ENCODE measurements around the gene IZUMO1. TPM values are rescaled to one million over a fixed set of nuclear protein-coding genes. Genes with fewer than 3 reads are reported as not detected.

Gene IZUMO1
- total RNA-seq, 4 donors from 2014 or later: under 0.01 to 2.3 TPM; not detected in 2

- H3K36me3 ChIP-seq: no peaks in the 10 kb centered on the region
- H3K9me3 ChIP-seq: no peaks in the 10 kb centered on the region
- H3K27ac ChIP-seq: no peak overlapping the region
- DNase-seq: no peak
- no peaks in the 10 kb centered on the region for H3K4me1 ChIP-seq
- no peak overlapping the region for H3K4me3 ChIP-seq
- TF ChIP-seq, protein P1, sequence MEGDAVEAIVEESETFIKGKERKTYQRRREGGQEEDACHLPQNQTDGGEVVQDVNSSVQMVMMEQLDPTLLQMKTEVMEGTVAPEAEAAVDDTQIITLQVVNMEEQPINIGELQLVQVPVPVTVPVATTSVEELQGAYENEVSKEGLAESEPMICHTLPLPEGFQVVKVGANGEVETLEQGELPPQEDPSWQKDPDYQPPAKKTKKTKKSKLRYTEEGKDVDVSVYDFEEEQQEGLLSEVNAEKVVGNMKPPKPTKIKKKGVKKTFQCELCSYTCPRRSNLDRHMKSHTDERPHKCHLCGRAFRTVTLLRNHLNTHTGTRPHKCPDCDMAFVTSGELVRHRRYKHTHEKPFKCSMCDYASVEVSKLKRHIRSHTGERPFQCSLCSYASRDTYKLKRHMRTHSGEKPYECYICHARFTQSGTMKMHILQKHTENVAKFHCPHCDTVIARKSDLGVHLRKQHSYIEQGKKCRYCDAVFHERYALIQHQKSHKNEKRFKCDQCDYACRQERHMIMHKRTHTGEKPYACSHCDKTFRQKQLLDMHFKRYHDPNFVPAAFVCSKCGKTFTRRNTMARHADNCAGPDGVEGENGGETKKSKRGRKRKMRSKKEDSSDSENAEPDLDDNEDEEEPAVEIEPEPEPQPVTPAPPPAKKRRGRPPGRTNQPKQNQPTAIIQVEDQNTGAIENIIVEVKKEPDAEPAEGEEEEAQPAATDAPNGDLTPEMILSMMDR (IDR thresholded peaks at IDR 0.05): no peak
- TF ChIP-seq POLR2A (IDR thresholded peaks at IDR 0.05): no peak
- intact Hi-C loops (cut with DNase I; ENCODE audit: low total_unique reads): no loop called here
- no peaks in the 10 kb centered on the region for H3K27me3 ChIP-seq
Measured at GRCh38 chr19:48755787-48756186, 9.1 kb upstream of the IZUMO1 start.

DNA sequence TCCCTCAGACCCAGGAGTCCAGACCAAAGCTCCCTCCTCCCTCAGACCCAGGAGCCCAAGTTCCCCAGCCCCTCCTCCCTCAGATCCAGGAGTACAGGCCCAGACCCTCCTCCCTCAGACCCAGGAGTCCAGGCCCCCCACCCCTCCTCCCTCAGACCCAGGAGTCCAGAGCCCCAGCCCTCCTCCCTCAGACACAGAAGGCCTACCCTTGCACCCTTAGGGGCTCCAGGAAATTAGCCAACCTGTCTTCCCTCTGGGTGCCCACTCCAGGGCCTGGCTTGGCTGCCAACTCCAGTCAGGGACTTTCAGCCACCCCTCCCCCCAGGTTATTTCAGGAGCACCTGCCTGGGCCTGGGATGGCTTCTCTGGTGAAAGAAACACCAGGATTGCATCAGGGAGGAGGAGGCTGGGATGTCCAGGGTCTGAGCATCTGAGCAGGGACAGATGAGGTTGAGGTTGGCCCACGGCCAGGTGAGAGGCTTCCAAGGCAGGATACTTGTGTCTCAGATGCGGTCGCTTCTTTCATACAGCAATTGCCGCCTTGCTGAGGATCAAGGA, 8.5 kb upstream of the IZUMO1 start, which contains the start of gene FGF21:
Gene FGF21 (plus strand): TSS at position 441 of the 558 bp plus-strand sequence. CDS start 713 bp downstream, outside the sequence.
- H3K27ac ChIP-seq: no peak within 1 kb of the TSS
- H3K27me3 ChIP-seq: no peaks in the 10 kb centered on the region
- no peak for DNase-seq
- H3K9me3 ChIP-seq: no peaks in the 10 kb centered on the region
- TF ChIP-seq, protein P1 (IDR thresholded peaks at IDR 0.05): no peak
- no peak for TF ChIP-seq POLR2A (IDR thresholded peaks at IDR 0.05)
- H3K4me3 ChIP-seq: no peak within 1 kb of the TSS
- no peaks in the 10 kb centered on the region for H3K4me1 ChIP-seq
- H3K36me3 ChIP-seq: no peaks in the 10 kb centered on the region
- intact Hi-C loops (cut with DNase I; ENCODE audit: low total_unique reads): no loop called here

DNA sequence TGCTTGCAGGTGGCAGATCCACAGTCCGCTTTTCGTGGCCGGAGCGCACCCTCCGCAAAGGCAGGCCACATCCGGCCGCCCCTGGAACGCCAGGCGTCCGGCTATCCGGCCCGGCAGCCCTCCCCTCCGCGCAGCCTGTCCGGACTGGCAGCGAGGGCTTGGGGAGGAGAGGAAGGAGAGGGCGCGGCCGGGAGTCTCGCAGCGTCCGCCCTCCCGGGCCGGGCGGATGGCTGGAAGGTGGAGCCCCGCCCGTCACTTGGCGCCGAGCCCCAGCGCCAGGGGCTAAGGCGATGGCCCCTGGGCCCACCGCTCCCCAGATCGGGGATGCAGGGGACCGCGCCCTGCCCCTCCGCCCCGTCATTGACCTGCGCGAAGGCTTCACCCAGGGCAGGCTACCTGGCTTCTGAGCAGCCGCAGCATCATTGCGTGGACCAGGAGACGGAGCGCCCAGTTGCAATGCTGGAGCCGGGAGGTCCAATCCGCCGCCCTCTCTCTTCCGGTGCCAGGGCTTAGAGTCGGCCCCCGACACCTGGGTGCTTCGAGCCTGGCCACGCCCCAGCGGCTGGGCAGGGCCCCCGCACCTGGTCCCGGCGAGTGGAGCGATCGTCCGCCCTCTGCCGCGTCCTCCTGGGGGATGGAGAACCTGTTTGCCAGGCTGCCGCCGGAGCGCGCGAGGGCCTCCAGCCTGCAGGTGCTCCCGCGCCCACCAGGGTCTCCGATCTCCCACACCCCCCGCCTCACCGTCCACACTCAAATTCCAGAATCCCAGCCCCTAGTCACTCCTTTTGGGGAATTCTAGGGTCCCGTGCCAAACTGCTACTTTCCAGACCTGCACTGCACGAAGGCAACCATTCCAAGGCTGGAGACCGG, 6.0 kb upstream of the IZUMO1 start, which contains the start of gene FUT1:
Gene FUT1 (minus strand): TSS at position 146 of the 870 bp plus-strand sequence. CDS start 1,360 bp downstream, outside the sequence.
- Histone ChIP-seq H3K4me3 (peak within 1 kb of the TSS; percentile 10 to 14), H3K27ac (peak within 1 kb of the TSS in 1 of 2 donors; percentile 1), H3K9me3 (no peaks in the 10 kb centered on the region), H3K36me3 (no peaks in the 10 kb centered on the region), H3K27me3 (no peaks in the 10 kb centered on the region), H3K4me1 (no peaks in the 10 kb centered on the region)
- DNase-seq: no peak
- intact Hi-C loops (cut with DNase I; ENCODE audit: low total_unique reads): no loop called here
- TF ChIP-seq POLR2A (IDR thresholded peaks at IDR 0.05): peak; percentile 24 to 41
- TF ChIP-seq, protein P1 (IDR thresholded peaks at IDR 0.05): peak in 1 of 4 experiments; percentile 4

GRCh38 chr19:48751845-48752495, 5.3 kb upstream of the IZUMO1 start:
- no peaks in the 10 kb centered on the region for H3K36me3 ChIP-seq
- H3K4me1 ChIP-seq: no peaks in the 10 kb centered on the region
- peak overlapping the region; percentile 10 to 14 for H3K4me3 ChIP-seq
- TF ChIP-seq, protein P1 (IDR thresholded peaks at IDR 0.05): no peak
- TF ChIP-seq POLR2A (IDR thresholded peaks at IDR 0.05): no peak
- DNase-seq: no peak
- H3K27ac ChIP-seq: peak overlapping the region in 1 of 2 donors; percentile 1
- no peaks in the 10 kb centered on the region for H3K9me3 ChIP-seq
- intact Hi-C loops (cut with DNase I; ENCODE audit: low total_unique reads): no loop called here
- no peaks in the 10 kb centered on the region for H3K27me3 ChIP-seq

All from uterus (tissue), 4 donors.